SK-N-SH (cell line): ENCODE data around the gene IL27RA. TPM values are rescaled to one million over a fixed set of nuclear protein-coding genes. Genes with fewer than 3 reads are reported as not detected.

Experiments used
- CTCF ChIA-PET: fragments of 300-600, 350-600 bp; formaldehyde crosslinking; extraction: SDS; loops from one replicate; lab custom pipeline; 2021; lab: Yijun Ruan, JAX
- POLR2A ChIA-PET: fragments of 350-600 bp; sonication (Branson Sonifier 250); formaldehyde crosslinking; extraction: SDS; loops from one replicate; lab custom pipeline; 2020; ENCODE audit warnings: antibody characterized with exemption, inconsistent platforms; lab: Yijun Ruan, JAX
- DNase-seq: peaks from one replicate; pipeline ENCODE4 v3.0.0; 2012
- H2AFZ ChIP-seq: fragments of 200-600 bp; sonication (generic); 2 replicates; pipeline ENCODE4 v1.8.1; 2016; ENCODE audit warnings: antibody characterized with exemption, mild to moderate bottlenecking, low read depth
- H3F3A ChIP-seq: fragments of 200-600 bp; sonication (generic); replicated peaks from 2 replicates; pipeline ENCODE3; 2016; ENCODE audit warnings: antibody characterized with exemption, mild to moderate bottlenecking; ENCODE audit not compliant: insufficient read depth
- H3K27ac ChIP-seq, 2 experiments: fragments of 200-500 bp in 1 of 2; fragments of 200-600 bp in 1 of 2; sonication (Bioruptor generic) in 1 of 2; sonication (generic), shearing (Covaris generic) in 1 of 2; 2 replicates each; pipeline versions ENCODE4 v1.5.1 to v1.6.1; 2014 to 2016; ENCODE audit warnings: low read depth in 2 of 2, inconsistent platforms in 1 of 2, low read length in 1 of 2, mild to moderate bottlenecking in 1 of 2, mixed read lengths in 1 of 2
- H3K27me3 ChIP-seq: fragments of 200-600 bp; sonication (generic), shearing (Covaris generic); 2 replicates; pipeline ENCODE4 v1.6.1; 2016; ENCODE audit warnings: mixed run types; ENCODE audit not compliant: insufficient read depth
- H3K36me3 ChIP-seq, 2 experiments: fragments of 200-500 bp in 1 of 2; fragments of 200-600 bp in 1 of 2; sonication (Bioruptor generic) in 1 of 2; sonication (generic) in 1 of 2; replicated peaks in 1 of 2; 2 replicates each; pipeline versions ENCODE3 to v1.5.1; 2014 to 2016; ENCODE audit warnings: low read length in 1 of 2, mild to moderate bottlenecking in 1 of 2; ENCODE audit not compliant: insufficient read depth in 2 of 2, control insufficient read depth in 1 of 2
- H3K4me1 ChIP-seq, 2 experiments: fragments of 200-500 bp in 1 of 2; fragments of 200-600 bp in 1 of 2; sonication (Bioruptor generic) in 1 of 2; sonication (generic), shearing (Covaris generic) in 1 of 2; 2 replicates each; pipeline versions ENCODE4 v1.5.1 to v1.6.1; 2014 to 2016; ENCODE audit warnings: low read depth in 1 of 2, low read length in 1 of 2, mixed run types in 1 of 2; ENCODE audit not compliant: insufficient read depth in 2 of 2, control insufficient read depth in 1 of 2
- H3K4me2 ChIP-seq: fragments of 200-600 bp; sonication (generic), shearing (Covaris generic); 2 replicates; pipeline ENCODE4 v1.6.1; 2017; ENCODE audit warnings: mixed run types
- H3K4me3 ChIP-seq, 2 experiments: fragments of 200-500 bp in 1 of 2; fragments of 200-600 bp in 1 of 2; sonication (Bioruptor generic) in 1 of 2; sonication (generic), shearing (Covaris generic) in 1 of 2; 2 replicates each; pipeline versions ENCODE4 v1.5.1 to v1.8.1; 2014 to 2016; ENCODE audit warnings: low read depth in 2 of 2, inconsistent platforms in 1 of 2, low read length in 1 of 2, mild to moderate bottlenecking in 1 of 2, mixed read lengths in 1 of 2, moderate library complexity in 1 of 2
- H3K79me2 ChIP-seq: fragments of 200-600 bp; sonication (generic); 2 replicates; pipeline ENCODE4 v1.8.1; 2017; ENCODE audit warnings: mild to moderate bottlenecking; ENCODE audit not compliant: insufficient read depth
- H3K9ac ChIP-seq: fragments of 200-600 bp; sonication (generic); 2 replicates; pipeline ENCODE4 v1.6.1; 2017; ENCODE audit warnings: mixed run types
- H3K9me2 ChIP-seq: fragments of 200-600 bp; sonication (generic); 2 replicates; pipeline ENCODE4 v1.6.1; 2017; ENCODE audit warnings: mixed run types
- H3K9me3 ChIP-seq: fragments of 200-600 bp; sonication (generic); 2 replicates; pipeline ENCODE4 v1.6.1; 2017; ENCODE audit warnings: mixed run types, mild to moderate bottlenecking, moderate library complexity
- H4K20me1 ChIP-seq: fragments of 200-600 bp; sonication (generic); 2 replicates; pipeline ENCODE4 v1.6.1; 2017; ENCODE audit warnings: mild to moderate bottlenecking, mixed run types; ENCODE audit not compliant: insufficient read depth
- CHD2 ChIP-seq: fragments of 150-350 bp; IDR thresholded peaks from 2 replicates; pipeline ENCODE4 v1.6.1; 2018; ENCODE audit warnings: low read length; ENCODE audit not compliant: partially characterized antibody
- FOXM1 ChIP-seq: IDR thresholded peaks from 2 replicates; pipeline ENCODE4 v1.4.0; 2012; ENCODE audit warnings: low read depth, mild to moderate bottlenecking
- MAX ChIP-seq: IDR thresholded peaks from 2 replicates; pipeline ENCODE4 v1.4.0; 2012; ENCODE audit warnings: low read depth
- MEF2A ChIP-seq: IDR thresholded peaks from 2 replicates; pipeline ENCODE4 v1.4.0; 2012; ENCODE audit warnings: low read depth, borderline replicate concordance
- MXI1 ChIP-seq: IDR thresholded peaks from 2 replicates; pipeline ENCODE4 v1.6.1; 2012; ENCODE audit warnings: mild to moderate bottlenecking, low read depth, low read length, improper control_type of control experiment
- NFIC ChIP-seq: IDR thresholded peaks from 2 replicates; pipeline ENCODE4 v1.4.0; 2012; ENCODE audit warnings: borderline replicate concordance
- RAD21 ChIP-seq: IDR thresholded peaks from 2 replicates; pipeline ENCODE4 v1.6.1; 2012; ENCODE audit warnings: mild to moderate bottlenecking, low read length
- RFX5 ChIP-seq: IDR thresholded peaks from 2 replicates; pipeline ENCODE4 v1.6.1; 2012; ENCODE audit warnings: mild to moderate bottlenecking, improper control_type of control experiment, low read length
- RXRA ChIP-seq: IDR thresholded peaks from 2 replicates; pipeline ENCODE4 v1.4.0; 2012; ENCODE audit warnings: low read depth, mild to moderate bottlenecking, borderline replicate concordance
- TAF1 ChIP-seq: IDR thresholded peaks from 2 replicates; pipeline ENCODE4 v1.6.1; 2012; ENCODE audit warnings: low read depth, mild to moderate bottlenecking, low read length, moderate library complexity, borderline replicate concordance
- YY1 ChIP-seq: IDR thresholded peaks from 2 replicates; pipeline ENCODE4 v1.4.0; 2012; ENCODE audit warnings: low read depth, mild to moderate bottlenecking
- ZBTB33 ChIP-seq: IDR thresholded peaks from 2 replicates; pipeline ENCODE4 v1.4.0; 2012; ENCODE audit warnings: low read depth, borderline replicate concordance
- WGBS: methylation state at CpG from one replicate; pipeline ENCODE4 v1.1.6; 2017; ENCODE audit warnings: low lambda C conversion rate; 5-methylcytosine and 5-hydroxymethylcytosine counted together
- polyA plus RNA-seq, 3 experiments: library from polyadenylated mRNA; depleted of rRNA; stranded (reverse); fragments of >200 nt; gene quantifications; 2 replicates each; pipeline ENCODE4 v1.2.3, GENCODE V29; 2012
- TF ChIP-seq, protein P1 (sequence below): fragments of 150-350 bp; IDR thresholded peaks from 2 replicates; pipeline ENCODE4 v1.6.1; 2017; ENCODE audit warnings: antibody characterized with exemption, low read length, low read depth, borderline replicate concordance

The IL27RA gene
- polyA plus RNA-seq, 1 of the 3 experiments (the other 2 are of a cell fraction) = 9.3 TPM

DNA sequence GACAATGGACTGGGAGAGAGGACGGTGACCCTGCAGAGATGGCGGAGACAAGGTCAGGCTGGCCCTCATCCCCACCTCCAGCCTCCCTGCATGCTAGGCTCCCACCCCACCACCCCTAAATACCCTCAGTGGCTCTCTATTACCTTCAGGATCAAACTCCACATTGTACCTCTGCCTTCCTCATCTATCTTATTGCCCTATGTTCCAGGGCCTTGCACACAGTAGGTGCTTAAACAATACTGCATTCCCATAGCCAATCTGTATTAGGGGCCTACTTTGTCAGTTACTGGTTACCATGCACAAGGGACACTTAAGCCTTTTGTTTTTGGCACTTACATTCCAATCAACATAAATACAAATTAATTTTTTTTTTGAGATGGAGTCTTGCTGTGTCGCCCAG is 23.8 kb downstream of the IL27RA start (continued):
- TF ChIP-seq ZBTB33 (no peak), MXI1 (no peak), MAX (no peak), TAF1 (no peak)
- TF ChIP-seq, all 33 proteins: peak for 0

- Histone ChIP-seq H2AFZ (no peak overlapping the region), H3K27me3 (no peaks in the 10 kb centered on the region), H3K36me3 (no peaks in the 10 kb centered on the region), H3F3A (peaks cover 11% of the 10 kb centered on the region), H4K20me1 (no peaks in the 10 kb centered on the region), H3K4me3 (no peak overlapping the region), H3K79me2 (no peaks in the 10 kb centered on the region), H3K4me1 (peaks cover 6 to 10% of the 10 kb centered on the region in 2 experiments; a peak in 2 of 4 replicates), H3K9ac (no peak overlapping the region), H3K9me2 (no peaks in the 10 kb centered on the region), H3K9me3 (no peaks in the 10 kb centered on the region), H3K4me2 (no peak overlapping the region), H3K27ac (no peak overlapping the region)
- no peak for TF ChIP-seq MEF2A
- no peak for TF ChIP-seq YY1
- TF ChIP-seq RXRA = no peak
- no peak for TF ChIP-seq RFX5
- TF ChIP-seq MAX = no peak
- TF ChIP-seq, protein P1, sequence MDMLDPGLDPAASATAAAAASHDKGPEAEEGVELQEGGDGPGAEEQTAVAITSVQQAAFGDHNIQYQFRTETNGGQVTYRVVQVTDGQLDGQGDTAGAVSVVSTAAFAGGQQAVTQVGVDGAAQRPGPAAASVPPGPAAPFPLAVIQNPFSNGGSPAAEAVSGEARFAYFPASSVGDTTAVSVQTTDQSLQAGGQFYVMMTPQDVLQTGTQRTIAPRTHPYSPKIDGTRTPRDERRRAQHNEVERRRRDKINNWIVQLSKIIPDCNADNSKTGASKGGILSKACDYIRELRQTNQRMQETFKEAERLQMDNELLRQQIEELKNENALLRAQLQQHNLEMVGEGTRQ = no peak
- no peak for TF ChIP-seq FOXM1
- no peak for TF ChIP-seq ZBTB33
- no peak for TF ChIP-seq TAF1
- no peak for TF ChIP-seq CHD2
- no peak for TF ChIP-seq NFIC
- TF ChIP-seq RAD21 = no peak
- DNase-seq = no peak
- ChIA-PET CTCF (interaction anchor here (1.3 to 8.1 kb wide), 6 partner anchors 13 to 177 kb away, joined by 8 to 146 read pairs (median 10); partner anchors contain the start of genes IL27RA and MISP3), POLR2A (interaction anchor here (0.5 to 2.0 kb wide), 3 partner anchors 63 to 109 kb away, joined by 4 to 6 read pairs (median 5); partner anchors contain the start of gene DCAF15)
- over 99% methylated on average over 7 of the region's 10 CpGs for WGBS
These were observed 24.6 kb downstream of the IL27RA start for GRCh38 chr19:14056069-14056666.
